Stimulated activated CD4-positive, alpha-beta T cell treated with anti-CD3 and anti-CD28 coated beads, Interleukin-2, amount 100 ng/mL, for 48 hours (primary cell): ENCODE data around the gene FOXP1.

ENCODE experiments used
- DNase-seq, 2 donors: peaks; one replicate each; pipeline ENCODE4 v3.0.0-alpha.2; 2020

The FOXP1 gene

GRCh38 chr3:71087143-71088018, 496.1 kb downstream of the FOXP1 start:
- no peak for DNase-seq

- no peak for DNase-seq
These were observed 496.8 kb downstream of the FOXP1 start for GRCh38 chr3:71086777-71087142.

- DNase-seq = no peak
These were observed 499.8 kb downstream of the FOXP1 start for GRCh38 chr3:71083726-71084131.

- no peak for DNase-seq
These were observed 500.7 kb downstream of the FOXP1 start for GRCh38 chr3:71082833-71083232.

DNA sequence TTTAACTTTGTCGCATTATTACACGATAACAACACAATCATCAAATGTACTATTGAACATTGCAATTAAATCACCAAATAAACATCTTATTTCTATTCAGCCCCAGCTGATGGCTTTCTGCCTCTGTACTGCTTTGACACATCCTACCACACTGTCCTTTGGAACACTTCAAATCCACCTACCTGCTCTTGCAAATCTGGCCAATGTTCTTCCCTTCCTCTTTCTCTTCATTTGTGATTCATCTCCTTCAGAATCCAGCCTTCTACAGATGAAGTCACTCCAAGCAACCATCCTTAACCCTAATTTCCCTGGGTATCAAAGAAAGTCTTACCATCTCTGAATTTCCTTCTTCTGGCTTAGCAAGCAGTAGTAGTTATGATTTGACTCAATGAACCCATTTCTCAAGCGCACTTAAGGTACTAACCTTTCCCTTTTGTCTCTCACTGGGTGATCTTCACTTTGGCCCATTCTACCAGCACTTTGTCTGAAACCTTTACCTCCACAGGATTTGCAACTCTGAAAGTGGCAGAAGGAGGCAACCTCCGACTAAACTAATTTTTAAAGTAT, 502.9 kb downstream of the FOXP1 start:
- DNase-seq = no peak

DNA sequence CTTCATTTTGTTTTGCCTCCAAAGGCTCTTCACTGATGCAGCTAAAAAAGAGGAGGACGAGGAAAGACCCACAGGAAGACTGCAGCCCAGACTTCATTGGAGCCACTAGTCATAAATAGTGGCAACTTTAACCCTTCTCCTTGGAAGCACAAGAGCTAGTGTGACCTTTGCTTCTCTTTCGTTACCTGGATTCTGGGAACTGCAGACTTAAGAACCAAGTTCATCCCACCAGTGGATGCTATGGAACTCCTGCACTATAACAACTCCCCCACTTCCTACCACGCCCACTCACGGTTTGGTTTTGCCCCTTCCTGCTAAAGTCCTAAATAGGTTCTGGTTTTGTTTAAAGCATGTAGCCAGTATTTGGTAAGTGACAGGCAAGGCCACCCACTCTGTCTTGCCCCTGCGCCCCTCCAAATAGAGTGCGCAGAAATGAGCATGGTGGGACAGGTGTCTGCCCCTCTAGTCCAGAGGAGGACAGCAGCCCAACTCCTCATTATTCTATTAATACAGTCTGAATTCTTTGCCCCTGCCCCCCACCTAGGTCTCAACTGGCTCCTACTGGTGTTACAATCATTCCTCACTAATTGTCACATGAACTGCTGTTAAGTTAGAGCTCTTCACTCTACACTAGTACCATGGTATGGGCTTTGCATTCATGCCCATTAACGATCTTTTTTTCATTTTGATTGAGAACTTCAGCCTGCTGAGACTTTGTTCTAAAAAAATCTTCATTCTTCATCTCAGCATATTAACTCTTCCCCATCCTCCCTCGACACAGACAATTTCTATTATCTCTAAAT, 504.6 kb downstream of the FOXP1 start:
- no peak for DNase-seq

DNA sequence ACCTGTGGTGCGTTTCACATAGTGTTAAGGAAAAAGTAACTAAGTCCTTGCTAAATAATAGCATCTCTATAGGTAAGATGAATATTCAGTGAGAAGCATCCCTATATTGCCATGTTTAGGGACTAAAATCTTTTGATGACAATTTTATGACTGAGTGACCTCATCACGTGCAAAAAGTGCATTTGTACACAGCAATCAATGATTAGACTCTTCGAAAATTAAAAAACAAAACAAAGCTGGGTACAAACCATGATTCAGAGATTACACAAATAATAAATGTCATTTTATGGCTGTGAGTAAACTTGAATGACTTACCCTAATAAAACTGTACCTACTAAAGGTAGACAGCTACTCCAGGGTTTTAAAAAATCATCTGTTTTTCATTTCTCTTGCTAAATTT, 505.3 kb downstream of the FOXP1 start:
- DNase-seq = no peak

DNA sequence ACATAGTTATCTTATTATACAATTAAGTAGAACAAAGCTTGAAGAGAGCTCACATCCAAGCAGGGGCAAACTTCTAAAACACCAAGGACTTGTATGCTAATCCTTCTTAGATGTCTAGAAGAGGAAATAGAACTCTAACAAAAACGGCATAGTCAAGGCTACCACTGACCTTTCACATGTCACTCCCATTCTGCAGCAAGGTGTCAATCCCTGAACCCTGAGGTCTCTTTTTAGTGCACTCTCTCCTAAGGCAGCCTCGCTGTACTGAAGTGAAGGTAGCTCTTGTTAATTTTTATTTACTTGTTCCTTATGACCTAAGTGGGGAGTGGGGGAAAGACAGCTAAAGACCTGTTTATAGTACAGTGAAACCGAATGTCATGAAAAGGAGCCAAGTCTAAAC, 506.5 kb downstream of the FOXP1 start:
- DNase-seq = no peak

DNA sequence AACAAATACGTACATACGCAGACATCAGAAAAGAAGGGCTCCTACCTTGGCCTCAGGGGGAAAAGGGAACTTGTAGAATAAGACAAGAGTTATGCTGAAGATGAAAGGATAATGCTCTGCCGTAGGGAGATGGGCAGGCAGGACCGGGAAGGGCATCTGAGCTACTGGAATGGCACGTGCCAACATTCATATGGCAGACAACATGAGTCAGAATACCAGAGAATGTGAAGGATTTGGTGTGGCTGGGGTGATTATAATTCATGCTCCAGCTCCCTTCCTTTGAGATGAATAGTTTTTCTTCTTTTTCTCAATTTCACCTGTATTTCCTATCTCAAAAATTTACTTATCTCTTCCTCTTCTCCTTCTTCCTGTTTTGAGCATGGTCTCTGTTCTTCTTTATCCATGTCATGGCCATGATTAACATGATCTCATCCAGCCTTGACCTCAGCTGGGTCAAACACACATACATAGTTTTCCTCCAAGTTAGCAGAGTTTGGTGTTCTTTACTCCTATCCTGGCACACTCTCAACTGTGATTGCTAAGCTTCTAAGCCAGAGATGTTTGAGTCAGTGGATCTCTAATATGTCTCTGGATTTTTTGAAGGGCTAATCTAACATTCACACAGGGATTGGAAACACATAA, 507.0 kb downstream of the FOXP1 start:
- DNase-seq = no peak

DNA sequence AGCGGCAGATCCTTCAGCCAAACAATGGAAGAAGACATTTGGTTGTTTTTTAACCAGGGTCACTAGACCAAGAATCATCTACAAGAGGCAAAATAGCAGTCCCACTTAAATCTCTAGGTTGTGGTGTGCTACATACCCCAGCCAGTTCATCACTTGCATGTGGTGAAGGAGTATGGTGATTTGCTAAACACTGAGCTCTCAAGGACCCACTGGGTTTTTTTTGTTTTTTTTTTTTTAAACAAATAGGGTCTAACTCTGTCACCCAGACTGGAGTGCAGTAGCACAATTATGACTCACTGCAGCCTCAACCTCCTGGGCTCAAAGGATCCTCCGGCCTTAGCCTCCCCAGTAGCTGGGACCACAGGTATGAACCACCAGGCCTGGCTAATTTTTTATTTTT, 508.0 kb downstream of the FOXP1 start:
- DNase-seq = no peak

DNA sequence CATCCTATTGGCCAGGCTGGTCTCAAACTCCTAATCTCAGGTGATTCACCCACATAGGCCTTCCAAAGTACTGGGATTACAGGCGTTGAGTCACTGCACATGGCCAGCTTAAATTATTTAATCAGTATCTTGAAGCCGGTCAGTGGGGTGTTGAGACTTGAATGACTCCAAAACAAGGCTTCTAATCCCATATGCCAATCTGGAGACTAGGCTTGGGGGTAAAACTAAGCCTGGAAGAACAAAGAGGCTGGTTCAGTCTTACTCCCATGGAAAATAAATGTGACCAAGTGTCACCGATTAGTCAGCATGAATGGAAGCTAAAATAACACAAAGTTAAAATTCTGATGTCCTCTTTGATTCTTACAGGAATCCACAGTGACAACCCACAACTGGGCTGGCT, 509.1 kb downstream of the FOXP1 start:
- no peak for DNase-seq

- no peak for DNase-seq
These were observed 510.5 kb downstream of the FOXP1 start for GRCh38 chr3:71072986-71073385.

GRCh38 chr3:71072287-71072686, 511.2 kb downstream of the FOXP1 start:
- DNase-seq = no peak

- DNase-seq = no peak
These were observed 512.7 kb downstream of the FOXP1 start for GRCh38 chr3:71070497-71071463.

- DNase-seq = peak; percentile 51 to 57
These were observed 513.7 kb downstream of the FOXP1 start for GRCh38 chr3:71069797-71070196.

DNA sequence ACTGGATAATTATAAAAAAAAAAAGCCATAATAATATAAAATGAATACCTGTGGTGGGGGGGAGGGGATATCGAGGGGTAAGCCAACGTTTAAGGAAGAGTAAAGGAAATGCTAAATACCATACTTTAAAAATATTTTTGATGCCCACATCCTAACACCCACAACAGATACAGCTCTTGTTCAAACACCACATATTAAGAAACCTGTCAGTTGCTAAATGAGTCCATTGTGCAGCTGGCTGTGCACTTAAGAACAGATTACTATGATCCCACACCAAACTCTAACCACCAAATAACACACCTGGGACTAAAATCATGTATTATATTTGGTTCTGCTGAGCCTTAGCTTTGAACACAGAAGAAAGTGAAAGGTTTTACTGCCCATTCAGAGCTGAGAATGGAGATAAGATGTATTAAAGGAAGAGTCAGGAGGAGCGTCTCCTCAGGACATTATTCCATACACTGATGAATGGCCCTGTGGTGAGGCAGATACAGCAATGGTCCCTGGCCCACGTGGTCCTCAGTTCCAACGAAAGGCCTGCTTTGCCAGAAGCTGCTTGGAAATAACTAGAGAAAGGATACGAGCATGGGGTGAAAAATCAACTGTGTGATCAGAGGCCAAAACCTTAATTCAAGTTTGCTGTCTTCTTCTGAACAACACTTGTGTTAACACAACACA, 515.4 kb downstream of the FOXP1 start:
- DNase-seq = no peak

GRCh38 chr3:71066849-71067261, 516.7 kb downstream of the FOXP1 start:
- no peak for DNase-seq

DNA sequence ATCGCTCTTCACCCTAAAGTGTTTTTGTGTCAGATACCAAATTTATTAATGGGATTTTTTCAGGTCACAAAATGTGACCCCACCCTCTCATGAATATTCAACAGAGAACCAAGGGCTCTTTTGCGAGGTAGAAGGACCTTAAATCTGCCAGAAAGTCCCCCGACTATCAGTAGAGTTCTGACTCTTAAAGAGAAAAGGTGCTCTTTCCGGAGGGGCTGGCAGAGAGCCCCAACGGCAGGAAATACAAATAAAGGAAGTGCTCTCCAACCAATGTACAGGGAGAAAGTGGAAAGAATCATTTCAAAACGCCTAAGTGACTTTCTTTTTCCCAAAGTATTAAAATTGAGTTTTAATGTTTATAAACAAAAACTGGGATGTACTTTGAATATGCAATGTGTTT, 517.2 kb downstream of the FOXP1 start:
- DNase-seq = no peak

DNA sequence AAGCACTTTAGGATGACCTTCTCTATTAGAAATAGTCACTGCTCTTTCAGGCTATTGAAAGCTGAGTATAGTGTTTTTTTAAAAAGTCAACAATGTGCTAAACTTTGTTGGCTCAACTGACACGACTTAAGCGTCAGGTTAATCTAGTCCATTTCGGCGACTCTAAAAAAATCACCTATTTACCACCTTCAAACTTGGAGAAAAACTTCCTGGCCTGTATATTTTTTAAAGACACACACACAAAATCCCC, 517.8 kb downstream of the FOXP1 start:
- no peak for DNase-seq

- DNase-seq = peak in 1 of 2 donors; percentile 54
These were observed 518.4 kb downstream of the FOXP1 start for GRCh38 chr3:71064956-71065763.
